Esophagus muscularis mucosa (tissue), 3 donors: ENCODE measurements around the gene OVCA2.

Source experiments
- POLR2AphosphoS5 ChIP-seq, 2 donors: sonication (generic); formaldehyde crosslinking; IDR thresholded peaks; one replicate each; pipeline ENCODE4 v1.6.1; 2017; ENCODE audit warnings: antibody characterized with exemption in 2 of 2
- TF ChIP-seq, protein P1 (sequence below), 3 experiments: fragments of 200-600 bp in 2 of 3; fragments of 450-650 bp in 1 of 3; sonication (generic) in 2 of 3; IDR thresholded peaks; one replicate each; pipeline ENCODE4 v1.5.1; 2017 to 2019; ENCODE audit warnings: antibody characterized with exemption in 3 of 3, mild to moderate bottlenecking in 2 of 3, moderate library complexity in 1 of 3

DNA sequence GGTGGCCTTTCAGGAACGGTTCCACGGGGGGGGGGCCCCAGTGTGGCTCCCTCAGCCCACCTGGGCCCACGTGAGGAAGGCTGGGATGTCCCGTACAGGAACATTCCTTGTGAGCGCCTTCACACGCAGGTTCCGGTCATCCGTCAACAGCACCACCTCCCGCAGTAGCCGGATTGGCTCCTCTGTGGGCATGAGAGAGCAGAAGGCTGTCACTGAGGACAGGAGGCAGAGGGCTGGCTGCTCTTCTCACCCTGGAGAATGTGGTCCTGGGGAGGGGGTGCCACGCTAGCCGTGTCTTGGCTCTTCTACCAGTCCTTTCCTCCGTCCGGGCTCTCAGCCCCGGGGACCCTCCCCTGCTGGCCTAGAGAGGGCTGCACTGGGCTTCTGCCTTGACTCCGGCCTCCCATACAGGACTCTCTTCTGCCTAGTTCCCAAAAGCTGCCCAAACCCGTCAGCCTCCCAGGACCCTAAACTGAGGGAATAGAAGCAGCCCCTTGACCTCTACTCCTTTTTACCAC is 19.7 kb downstream of the OVCA2 start:
- TF ChIP-seq, protein P1, sequence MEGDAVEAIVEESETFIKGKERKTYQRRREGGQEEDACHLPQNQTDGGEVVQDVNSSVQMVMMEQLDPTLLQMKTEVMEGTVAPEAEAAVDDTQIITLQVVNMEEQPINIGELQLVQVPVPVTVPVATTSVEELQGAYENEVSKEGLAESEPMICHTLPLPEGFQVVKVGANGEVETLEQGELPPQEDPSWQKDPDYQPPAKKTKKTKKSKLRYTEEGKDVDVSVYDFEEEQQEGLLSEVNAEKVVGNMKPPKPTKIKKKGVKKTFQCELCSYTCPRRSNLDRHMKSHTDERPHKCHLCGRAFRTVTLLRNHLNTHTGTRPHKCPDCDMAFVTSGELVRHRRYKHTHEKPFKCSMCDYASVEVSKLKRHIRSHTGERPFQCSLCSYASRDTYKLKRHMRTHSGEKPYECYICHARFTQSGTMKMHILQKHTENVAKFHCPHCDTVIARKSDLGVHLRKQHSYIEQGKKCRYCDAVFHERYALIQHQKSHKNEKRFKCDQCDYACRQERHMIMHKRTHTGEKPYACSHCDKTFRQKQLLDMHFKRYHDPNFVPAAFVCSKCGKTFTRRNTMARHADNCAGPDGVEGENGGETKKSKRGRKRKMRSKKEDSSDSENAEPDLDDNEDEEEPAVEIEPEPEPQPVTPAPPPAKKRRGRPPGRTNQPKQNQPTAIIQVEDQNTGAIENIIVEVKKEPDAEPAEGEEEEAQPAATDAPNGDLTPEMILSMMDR (IDR thresholded peaks at IDR 0.05) = no peak
- TF ChIP-seq POLR2AphosphoS5 (IDR thresholded peaks at IDR 0.05) = peak; percentile 65 to 74
